ENCODE results near the gene SRSF2.

DNA sequence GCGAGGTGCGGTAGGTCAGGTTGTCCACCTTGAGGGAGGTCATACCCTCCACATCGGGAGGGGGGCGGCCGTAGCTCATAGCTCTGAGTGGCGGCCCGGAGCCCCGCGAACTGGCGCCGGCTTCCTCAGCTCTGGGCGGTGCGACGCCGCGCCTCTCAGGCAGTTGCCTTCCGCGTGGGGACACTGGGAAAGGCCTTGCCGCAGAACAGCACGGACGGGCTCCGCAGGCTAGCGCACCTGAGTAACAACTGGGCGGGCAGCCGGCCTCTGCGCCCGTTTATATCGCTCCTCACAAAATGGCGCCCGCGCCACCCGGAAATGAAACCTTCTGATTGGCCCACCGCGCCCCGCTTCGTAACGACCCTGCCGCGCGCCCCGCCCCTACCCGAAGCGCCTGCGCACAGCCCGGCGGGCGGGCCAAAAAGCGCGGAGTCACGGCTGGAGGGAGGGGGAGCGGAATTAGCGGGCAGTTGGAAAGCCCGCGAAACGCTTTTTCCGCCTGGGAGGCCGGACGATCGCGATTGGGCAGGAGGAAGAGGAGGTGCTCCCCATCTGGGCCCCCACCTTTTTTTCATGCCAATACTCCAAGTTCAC, at the start of gene SRSF2:
- TF ChIP-seq POLR2AphosphoS5 (IDR thresholded peaks at IDR 0.05; ENCODE audit: low read depth, low read length) (peak; percentile 100), TAF1 (IDR thresholded peaks at IDR 0.05; ENCODE audit: borderline replicate concordance, low read depth, low read length) (peak; percentile 98), POLR2A (IDR thresholded peaks at IDR 0.05; ENCODE audit: low read depth, low read length) (peak; percentile 99)
